AG09319 (cell line): ENCODE results near the gene PCP4.

Experiments used
- DNase-seq: peaks from one replicate; pipeline ENCODE4 v3.0.0-alpha.2; 2010; ENCODE audit warnings: low read depth; ENCODE audit errors: extremely low read depth
- CTCF ChIP-seq: IDR thresholded peaks from 2 replicates; pipeline ENCODE4 v1.5.1; 2011; ENCODE audit warnings: low read depth, mild to moderate bottlenecking, inconsistent platforms, low read length, moderate library complexity

PCP4 gene

GRCh38 chr21:39961251-39961650 is 94.0 kb downstream of the PCP4 start:
- no peak for TF ChIP-seq CTCF
- DNase-seq: no peak

- no peak for DNase-seq
- TF ChIP-seq CTCF: no peak
Measured at GRCh38 chr21:39965026-39965425, 97.8 kb downstream of the PCP4 start.

GRCh38 chr21:39966786-39967185 is 99.5 kb downstream of the PCP4 start:
- DNase-seq: no peak
- no peak for TF ChIP-seq CTCF

GRCh38 chr21:39968010-39968409 is 100.8 kb downstream of the PCP4 start:
- no peak for TF ChIP-seq CTCF
- DNase-seq: no peak

GRCh38 chr21:39969691-39970364 is 102.6 kb downstream of the PCP4 start:
- DNase-seq: no peak
- TF ChIP-seq CTCF: no peak

- TF ChIP-seq CTCF: no peak
- no peak for DNase-seq
Measured at GRCh38 chr21:39971956-39972355, 104.7 kb downstream of the PCP4 start.

- DNase-seq: no peak
- no peak for TF ChIP-seq CTCF
Measured at GRCh38 chr21:39972471-39972870, 105.2 kb downstream of the PCP4 start.
